ENCODE data around the gene NAPB.
"Not testable (repeated sequence)": the region's sequence is repeated elsewhere in the genome, so short reads cannot be mapped to it uniquely, and the experiment has no call there.

Gene NAPB

GRCh38 chr20:23349338-23350195 lies 71.7 kb downstream of the NAPB start:
- no peak for DNase-seq (ENCODE audit: low read depth in 2 of 3, low spot score in 2 of 3)

- DNase-seq (ENCODE audit: low read depth in 2 of 3, low spot score in 2 of 3) = not testable (repeated sequence)
These were observed 72.8 kb downstream of the NAPB start for GRCh38 chr20:23348510-23348909.

DNA sequence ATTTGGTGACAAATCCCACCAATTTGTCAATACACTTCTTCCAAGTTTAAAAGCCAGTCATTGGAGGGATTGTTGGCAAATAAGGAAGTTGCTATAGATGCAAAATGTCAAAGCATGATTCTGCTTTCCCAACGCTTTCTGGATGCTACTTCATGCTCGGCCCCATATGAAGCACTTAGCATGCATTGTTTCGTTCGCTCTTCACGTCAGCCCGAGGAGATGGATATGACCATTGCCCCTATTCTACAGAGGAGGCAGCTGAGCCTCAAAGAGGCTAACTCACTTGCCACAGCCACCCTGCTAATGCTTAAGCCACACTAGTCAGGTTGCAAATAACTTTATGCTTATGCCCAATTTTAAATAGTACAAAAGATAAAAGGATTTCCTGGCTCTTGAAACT lies 73.5 kb downstream of the NAPB start:
- DNase-seq (ENCODE audit: low read depth in 2 of 3, low spot score in 2 of 3) = no peak

DNA sequence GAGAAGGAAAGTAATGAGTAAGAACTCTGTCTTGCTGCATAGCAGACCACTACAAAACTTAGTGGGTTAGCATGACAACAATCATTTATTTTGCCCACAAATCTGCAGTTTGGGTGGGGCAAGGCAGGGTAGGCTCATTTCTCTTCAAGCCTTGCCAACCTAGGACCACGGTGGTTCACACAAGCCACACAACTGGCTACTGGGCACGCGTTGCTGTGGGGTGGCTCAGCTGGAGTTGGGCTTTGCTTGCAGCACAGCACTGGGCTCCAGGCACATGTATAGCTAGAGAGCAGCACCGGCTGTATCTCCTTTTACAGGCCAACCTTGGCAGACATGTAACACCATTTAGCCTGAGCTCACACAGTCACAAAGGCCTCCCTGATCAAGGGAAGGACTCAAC lies 75.3 kb downstream of the NAPB start:
- DNase-seq (ENCODE audit: low read depth in 2 of 3, low spot score in 2 of 3) = no peak

DNA sequence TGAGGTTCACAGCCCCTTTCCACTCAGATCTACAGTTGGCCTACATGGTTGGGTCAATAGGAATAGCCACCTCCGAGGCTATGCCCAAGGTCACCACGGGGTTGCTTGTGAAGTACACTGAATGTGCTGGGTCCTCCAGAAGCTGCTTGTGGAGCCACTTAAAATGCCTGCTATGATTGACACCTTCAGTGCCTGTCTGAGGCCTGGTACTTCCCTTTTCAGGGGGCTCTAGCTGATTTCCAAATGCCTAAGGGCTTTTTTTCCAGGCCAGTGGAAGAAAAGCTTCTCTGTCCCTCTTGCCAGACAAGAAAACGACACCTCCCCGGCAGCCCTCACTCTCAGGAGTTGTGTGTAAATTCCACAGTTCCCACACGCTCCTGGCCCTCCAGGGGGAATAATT lies 77.0 kb downstream of the NAPB start:
- DNase-seq (ENCODE audit: low read depth in 2 of 3, low spot score in 2 of 3) = no peak

GRCh38 chr20:23343590-23343989 lies 77.7 kb downstream of the NAPB start:
- DNase-seq (ENCODE audit: low read depth in 2 of 3, low spot score in 2 of 3) = no peak

- no peak for DNase-seq (ENCODE audit: low read depth in 2 of 3, low spot score in 2 of 3)
These were observed 80.2 kb downstream of the NAPB start for GRCh38 chr20:23341073-23341472.

GRCh38 chr20:23340524-23340923 lies 80.8 kb downstream of the NAPB start:
- DNase-seq (ENCODE audit: low read depth in 2 of 3, low spot score in 2 of 3) = no peak

- DNase-seq (ENCODE audit: low read depth in 2 of 3, low spot score in 2 of 3) = no peak
These were observed 81.3 kb downstream of the NAPB start for GRCh38 chr20:23339986-23340385.

DNA sequence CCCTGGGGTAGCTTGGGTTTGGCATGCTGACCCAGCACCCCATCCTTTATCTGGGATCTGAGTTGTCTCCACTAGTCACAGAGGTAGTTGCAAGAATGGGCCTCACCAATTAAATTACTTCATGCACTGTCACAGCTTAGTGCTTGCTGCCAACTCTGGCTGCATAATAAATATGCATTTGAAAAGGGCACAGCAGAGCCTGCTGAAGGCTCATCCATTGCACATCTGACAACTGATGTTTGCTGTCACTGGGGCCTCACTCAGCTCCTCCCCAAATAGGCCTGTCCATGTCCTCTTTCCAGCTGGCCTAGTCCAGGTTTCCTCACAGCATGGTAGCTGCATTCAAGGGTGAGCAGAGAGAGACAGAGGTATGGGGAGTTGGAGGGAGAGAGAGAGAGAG lies 84.0 kb downstream of the NAPB start:
- DNase-seq (ENCODE audit: low read depth in 2 of 3, low spot score in 2 of 3) = no peak

GRCh38 chr20:23336476-23336875 lies 84.8 kb downstream of the NAPB start:
- DNase-seq (ENCODE audit: low read depth in 2 of 3, low spot score in 2 of 3) = no peak

GRCh38 chr20:23335521-23335920 lies 85.8 kb downstream of the NAPB start:
- DNase-seq (ENCODE audit: low read depth in 2 of 3, low spot score in 2 of 3) = no peak

DNA sequence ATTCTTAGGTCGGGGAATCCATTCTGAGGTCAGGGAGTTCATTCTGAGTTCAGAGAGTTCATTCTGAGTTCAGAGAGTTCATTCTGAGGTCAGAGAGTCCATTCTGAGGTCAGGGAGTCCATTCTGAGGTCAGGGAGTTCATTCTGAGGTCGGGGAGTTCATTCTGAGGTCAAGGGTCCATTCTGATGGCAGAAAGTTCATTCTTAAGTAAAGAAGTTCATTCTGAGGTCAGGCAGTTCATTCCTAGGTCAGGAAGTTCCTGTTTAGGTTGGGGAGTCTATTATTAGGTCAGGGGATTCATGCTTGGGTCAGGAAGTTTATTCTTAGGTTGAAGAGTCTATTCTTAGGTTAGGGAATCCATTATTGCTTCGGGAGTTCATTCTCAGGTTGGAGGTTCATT lies 87.2 kb downstream of the NAPB start:
- no peak for DNase-seq (ENCODE audit: low read depth in 2 of 3, low spot score in 2 of 3)

DNA sequence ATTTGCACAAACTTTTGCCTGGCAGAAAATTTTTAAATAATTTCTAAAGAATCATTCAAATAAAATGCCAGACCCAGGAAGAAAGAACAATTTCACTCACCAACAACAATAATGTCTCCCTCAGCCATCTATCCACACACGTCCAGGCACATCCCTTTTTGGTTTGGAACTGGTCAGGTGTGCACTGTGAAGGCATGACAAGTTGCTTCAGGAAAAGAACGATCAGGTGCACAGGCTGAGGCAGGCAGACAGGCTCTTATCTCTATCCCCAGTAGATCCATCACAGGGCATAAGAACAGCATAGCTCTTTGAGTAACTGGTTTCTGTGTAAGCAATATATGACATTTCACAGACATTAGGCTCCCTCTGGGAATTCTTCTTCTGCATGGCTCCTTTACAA lies 88.8 kb downstream of the NAPB start:
- DNase-seq (ENCODE audit: low read depth in 2 of 3, low spot score in 2 of 3) = no peak

DNA sequence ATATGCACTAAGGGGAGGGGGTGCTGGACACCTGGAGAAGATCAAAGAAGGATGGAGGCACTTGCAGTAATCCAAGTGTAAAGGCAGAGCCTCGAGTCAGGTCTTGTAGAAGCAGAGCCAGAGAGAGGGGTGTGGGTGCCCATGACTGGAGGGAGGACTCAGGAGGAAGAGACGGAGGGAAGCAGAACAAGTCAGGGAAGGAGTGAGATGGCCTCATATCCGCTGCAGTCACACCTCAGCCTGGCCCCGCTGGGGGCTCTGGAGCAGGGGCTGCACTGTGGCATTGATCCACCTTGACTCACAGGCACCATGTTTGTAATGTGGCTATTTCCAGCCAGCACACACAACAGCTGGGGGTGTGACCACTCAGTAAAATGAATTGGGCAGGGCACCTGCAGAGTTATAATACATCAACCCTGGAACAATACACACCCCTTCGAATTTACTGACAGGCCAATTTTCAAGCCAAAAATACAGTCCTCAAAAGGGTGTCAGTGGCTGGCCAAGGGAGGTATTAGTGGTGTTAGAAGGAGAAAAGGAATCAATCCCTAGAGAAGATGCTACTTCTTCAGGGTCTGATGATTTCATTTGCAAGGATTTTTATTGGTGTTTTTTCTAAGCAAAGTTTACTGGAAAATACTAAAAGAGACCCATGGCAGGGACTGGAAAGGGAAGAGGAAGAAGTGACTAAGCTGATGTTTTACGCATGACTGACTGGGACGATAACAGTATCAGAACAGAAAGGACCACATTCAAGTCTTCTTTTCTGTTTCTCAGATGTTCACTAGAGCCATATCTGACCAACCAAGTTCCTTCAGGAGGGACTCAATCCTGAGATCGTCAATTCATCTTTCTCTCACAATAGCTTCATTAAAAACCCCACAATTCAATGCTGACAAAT lies 89.6 kb downstream of the NAPB start:
- DNase-seq (ENCODE audit: low read depth in 2 of 3, low spot score in 2 of 3) = no peak

DNA sequence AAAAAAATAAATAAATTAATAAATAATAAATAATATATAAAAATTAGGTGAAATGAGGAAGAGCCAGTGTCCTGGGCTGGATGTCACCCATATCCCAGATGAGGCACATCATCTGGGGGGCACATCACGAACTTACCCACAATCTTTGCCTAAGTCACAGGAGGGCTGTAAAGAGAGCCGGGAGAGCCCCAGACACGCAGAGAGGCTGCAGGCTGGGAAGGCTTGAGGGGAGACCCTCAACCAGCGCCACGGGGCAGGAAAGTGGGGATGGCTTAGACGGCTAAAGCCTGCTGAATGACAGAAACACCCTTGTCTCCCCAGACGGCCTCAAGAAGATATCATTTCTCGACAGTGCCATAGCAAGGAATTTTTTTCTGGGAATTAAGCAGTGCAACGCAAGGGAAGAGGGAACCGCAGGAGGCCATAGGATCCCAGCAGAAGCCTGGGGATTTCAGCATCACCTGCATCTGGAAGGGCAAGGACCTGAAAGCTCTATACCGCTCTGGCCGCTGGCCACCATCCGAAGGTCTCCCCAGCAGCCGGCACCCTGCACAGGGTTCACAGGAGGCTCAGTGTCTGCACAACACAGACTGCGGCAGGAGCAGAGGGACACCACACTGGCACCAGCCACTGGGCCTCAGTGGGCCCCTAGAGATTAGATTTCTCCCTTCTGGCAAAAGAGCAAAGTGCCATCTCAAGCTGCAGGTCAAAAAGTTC lies 93.5 kb downstream of the NAPB start:
- DNase-seq (ENCODE audit: low read depth in 2 of 3, low spot score in 2 of 3) = no peak

- no peak for DNase-seq (ENCODE audit: low read depth in 2 of 3, low spot score in 2 of 3)
These were observed 94.5 kb downstream of the NAPB start for GRCh38 chr20:23326774-23327173.

- DNase-seq (ENCODE audit: low read depth in 2 of 3, low spot score in 2 of 3) = no peak
These were observed 96.2 kb downstream of the NAPB start for GRCh38 chr20:23325107-23325506.

All from activated CD8-positive, alpha-beta memory T cell treated with anti-CD3 and anti-CD28 coated beads for 48 hours (primary cell).